Measurements from ENCODE around the gene BHLHE41.

Gene BHLHE41

DNA sequence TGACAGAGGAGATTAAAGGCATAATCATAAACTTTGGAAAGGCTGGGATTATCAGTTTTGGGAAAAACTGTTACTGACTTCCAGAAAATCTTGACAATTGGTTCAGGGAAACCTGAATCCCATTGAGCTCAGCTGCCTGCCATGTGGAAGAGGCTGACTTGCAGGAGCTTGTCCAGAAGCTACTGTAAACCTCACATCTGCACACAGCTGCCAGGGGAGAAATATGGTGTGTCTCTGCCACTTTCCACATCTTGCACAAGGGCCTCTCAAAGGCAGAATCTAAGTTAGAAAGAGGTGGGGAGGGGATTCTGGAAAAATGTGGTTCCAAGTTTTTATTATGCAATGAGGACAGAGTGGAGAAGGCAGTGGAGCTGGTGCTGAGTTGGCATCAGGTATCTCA is 8.7 kb upstream of the BHLHE41 start:
- peaks cover 51% of the 10 kb centered on the region for H3K27me3 ChIP-seq
- no peaks in the 10 kb centered on the region for H3K9me3 ChIP-seq
- no peak overlapping the region for H3K4me3 ChIP-seq (ENCODE audit: low read depth in 1 of 2, low read length in 1 of 2)
- H3K36me3 ChIP-seq: no peaks in the 10 kb centered on the region
- H3K27ac ChIP-seq: no peak overlapping the region
- no peaks in the 10 kb centered on the region for H3K4me1 ChIP-seq (ENCODE audit: control insufficient read depth in 1 of 2, insufficient read depth in 1 of 2, low read depth in 1 of 2, low read length in 1 of 2)
- TF ChIP-seq, protein P1, sequence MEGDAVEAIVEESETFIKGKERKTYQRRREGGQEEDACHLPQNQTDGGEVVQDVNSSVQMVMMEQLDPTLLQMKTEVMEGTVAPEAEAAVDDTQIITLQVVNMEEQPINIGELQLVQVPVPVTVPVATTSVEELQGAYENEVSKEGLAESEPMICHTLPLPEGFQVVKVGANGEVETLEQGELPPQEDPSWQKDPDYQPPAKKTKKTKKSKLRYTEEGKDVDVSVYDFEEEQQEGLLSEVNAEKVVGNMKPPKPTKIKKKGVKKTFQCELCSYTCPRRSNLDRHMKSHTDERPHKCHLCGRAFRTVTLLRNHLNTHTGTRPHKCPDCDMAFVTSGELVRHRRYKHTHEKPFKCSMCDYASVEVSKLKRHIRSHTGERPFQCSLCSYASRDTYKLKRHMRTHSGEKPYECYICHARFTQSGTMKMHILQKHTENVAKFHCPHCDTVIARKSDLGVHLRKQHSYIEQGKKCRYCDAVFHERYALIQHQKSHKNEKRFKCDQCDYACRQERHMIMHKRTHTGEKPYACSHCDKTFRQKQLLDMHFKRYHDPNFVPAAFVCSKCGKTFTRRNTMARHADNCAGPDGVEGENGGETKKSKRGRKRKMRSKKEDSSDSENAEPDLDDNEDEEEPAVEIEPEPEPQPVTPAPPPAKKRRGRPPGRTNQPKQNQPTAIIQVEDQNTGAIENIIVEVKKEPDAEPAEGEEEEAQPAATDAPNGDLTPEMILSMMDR (IDR thresholded peaks at IDR 0.05): no peak

DNA sequence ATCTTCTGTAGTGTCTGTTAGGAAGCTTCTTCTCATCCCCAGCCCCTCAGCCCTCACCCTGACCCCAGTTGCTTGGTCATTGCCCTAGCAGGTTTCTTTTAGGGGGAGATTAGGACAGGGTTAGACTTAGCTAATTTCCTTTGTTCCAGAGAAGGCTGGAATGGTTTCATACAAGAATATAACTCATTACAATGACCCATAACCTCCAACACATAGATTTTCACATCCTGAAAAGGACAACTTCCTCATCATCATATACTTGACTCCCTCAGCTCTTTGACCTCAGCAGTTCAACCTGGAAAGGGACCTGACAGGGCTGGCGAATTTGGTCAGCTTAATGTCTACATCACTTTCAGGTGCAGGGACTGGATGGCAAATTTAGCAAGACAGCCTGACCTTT is 8.0 kb upstream of the BHLHE41 start:
- Histone ChIP-seq H3K4me1 (ENCODE audit: control insufficient read depth in 1 of 2, insufficient read depth in 1 of 2, low read depth in 1 of 2, low read length in 1 of 2) (no peaks in the 10 kb centered on the region), H3K36me3 (no peaks in the 10 kb centered on the region), H3K27me3 (peaks cover 58% of the 10 kb centered on the region), H3K4me3 (ENCODE audit: low read depth in 1 of 2, low read length in 1 of 2) (no peak overlapping the region), H3K27ac (no peak overlapping the region), H3K9me3 (no peaks in the 10 kb centered on the region)
- TF ChIP-seq, protein P1 (IDR thresholded peaks at IDR 0.05): no peak

GRCh38 chr12:26131936-26132335 is 7.1 kb upstream of the BHLHE41 start:
- Histone ChIP-seq H3K36me3 (no peaks in the 10 kb centered on the region), H3K9me3 (no peaks in the 10 kb centered on the region), H3K27me3 (peaks cover 67% of the 10 kb centered on the region), H3K4me3 (ENCODE audit: low read depth in 1 of 2, low read length in 1 of 2) (no peak overlapping the region), H3K27ac (no peak overlapping the region), H3K4me1 (ENCODE audit: control insufficient read depth in 1 of 2, insufficient read depth in 1 of 2, low read depth in 1 of 2, low read length in 1 of 2) (no peaks in the 10 kb centered on the region)
- TF ChIP-seq, protein P1 (IDR thresholded peaks at IDR 0.05): no peak

- Histone ChIP-seq H3K9me3 (no peaks in the 10 kb centered on the region), H3K27me3 (peaks cover 79% of the 10 kb centered on the region), H3K36me3 (no peaks in the 10 kb centered on the region), H3K4me3 (ENCODE audit: low read depth in 1 of 2, low read length in 1 of 2) (no peak overlapping the region), H3K4me1 (ENCODE audit: control insufficient read depth in 1 of 2, insufficient read depth in 1 of 2, low read depth in 1 of 2, low read length in 1 of 2) (peaks cover 8 to 11% of the 10 kb centered on the region in 2 experiments), H3K27ac (no peak overlapping the region)
- TF ChIP-seq, protein P1 (IDR thresholded peaks at IDR 0.05): no peak
Measured at GRCh38 chr12:26130728-26131127, 5.9 kb upstream of the BHLHE41 start.

DNA sequence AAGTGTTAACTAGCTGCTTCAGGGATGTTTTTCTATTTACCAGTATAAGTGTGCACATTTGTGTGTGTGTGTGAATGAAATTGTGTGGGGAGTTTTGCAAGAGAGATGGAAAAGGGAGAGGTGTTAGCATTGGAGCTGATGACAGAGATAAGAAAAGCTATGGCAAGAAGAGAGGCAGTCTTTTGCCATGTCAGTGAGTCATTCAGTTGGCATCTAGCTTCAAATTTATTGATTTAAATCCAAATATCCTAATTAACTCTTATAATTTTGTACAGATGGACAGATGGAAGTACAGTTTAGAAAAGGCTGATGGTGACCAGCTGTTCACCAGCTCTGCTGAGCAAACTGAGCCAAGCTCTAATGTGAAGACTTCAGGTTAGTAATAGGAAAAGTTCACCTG is 3.3 kb upstream of the BHLHE41 start:
- TF ChIP-seq, protein P1 (IDR thresholded peaks at IDR 0.05): no peak
- Histone ChIP-seq H3K4me1 (ENCODE audit: control insufficient read depth in 1 of 2, insufficient read depth in 1 of 2, low read depth in 1 of 2, low read length in 1 of 2) (peaks cover 24 to 30% of the 10 kb centered on the region in 2 experiments), H3K36me3 (no peaks in the 10 kb centered on the region), H3K9me3 (no peaks in the 10 kb centered on the region), H3K27me3 (peaks cover 100% of the 10 kb centered on the region), H3K4me3 (ENCODE audit: low read depth in 1 of 2, low read length in 1 of 2) (no peak overlapping the region), H3K27ac (no peak overlapping the region)

- no peak overlapping the region for H3K4me3 ChIP-seq (ENCODE audit: low read depth in 1 of 2, low read length in 1 of 2)
- no peak overlapping the region for H3K27ac ChIP-seq
- H3K9me3 ChIP-seq: no peaks in the 10 kb centered on the region
- TF ChIP-seq, protein P1 (IDR thresholded peaks at IDR 0.05): no peak
- H3K4me1 ChIP-seq (ENCODE audit: control insufficient read depth in 1 of 2, insufficient read depth in 1 of 2, low read depth in 1 of 2, low read length in 1 of 2): peaks cover 30 to 37% of the 10 kb centered on the region in 2 experiments
- peaks cover 100% of the 10 kb centered on the region for H3K27me3 ChIP-seq
- no peaks in the 10 kb centered on the region for H3K36me3 ChIP-seq
Measured at GRCh38 chr12:26127404-26127803, 2.6 kb upstream of the BHLHE41 start.
